PC-9 (cell line): ENCODE data around the gene ZNF446.

ENCODE experiments used
- CTCF ChIP-seq: fragments of 200-600 bp; sonication (generic); conservative IDR thresholded peaks from 2 replicates; pipeline ENCODE4 v1.6.1; 2017; ENCODE audit warnings: mixed run types, antibody characterized with exemption, mild to moderate bottlenecking, moderate library complexity
- EZH2 ChIP-seq: fragments of 200-600 bp; sonication (generic); IDR thresholded peaks from 2 replicates; pipeline ENCODE4 v1.8.0; 2017; ENCODE audit warnings: antibody characterized with exemption, low read depth

GRCh38 chr19:58518256-58519086 lies 42.3 kb downstream of the ZNF446 start:
- TF ChIP-seq CTCF (no peak), EZH2 (no peak)
